Nephron progenitor cell (in vitro differentiated cells): ENCODE data around the gene CCDC144A.
"Not testable (repeated sequence)": the region's sequence is repeated elsewhere in the genome, so short reads cannot be mapped to it uniquely, and the experiment has no call there.

Experiments
- DNase-seq: peaks from one replicate; pipeline ENCODE4 v3.0.0; 2021
- H3K27ac Mint-ChIP-seq: 2 replicates; pipeline ENCODE4 v1.8.0; 2021; ENCODE audit warnings: mild to moderate bottlenecking, moderate library complexity, mixed read lengths
- H3K27me3 Mint-ChIP-seq: 2 replicates; pipeline ENCODE4 v1.8.0; 2021; ENCODE audit warnings: mild to moderate bottlenecking, low read depth, mixed read lengths; ENCODE audit not compliant: poor library complexity
- H3K36me3 Mint-ChIP-seq: 2 replicates; pipeline ENCODE4 v1.8.0; 2021; ENCODE audit warnings: low read depth, mixed read lengths
- H3K4me1 Mint-ChIP-seq: 2 replicates; pipeline ENCODE4 v1.8.0; 2021; ENCODE audit warnings: mixed read lengths
- H3K4me3 Mint-ChIP-seq: 2 replicates; pipeline ENCODE4 v1.8.0; 2021; ENCODE audit warnings: mild to moderate bottlenecking, moderate library complexity, mixed read lengths
- H3K9me3 Mint-ChIP-seq: 2 replicates; pipeline ENCODE4 v1.8.0; 2021; ENCODE audit warnings: mild to moderate bottlenecking, moderate library complexity, mixed read lengths
- TF ChIP-seq, protein P1 (sequence below): fragments of 200-600 bp; sonication (generic); IDR thresholded peaks from 2 replicates; pipeline ENCODE4 v1.5.0; 2021; ENCODE audit warnings: antibody characterized with exemption

CCDC144A gene

DNA sequence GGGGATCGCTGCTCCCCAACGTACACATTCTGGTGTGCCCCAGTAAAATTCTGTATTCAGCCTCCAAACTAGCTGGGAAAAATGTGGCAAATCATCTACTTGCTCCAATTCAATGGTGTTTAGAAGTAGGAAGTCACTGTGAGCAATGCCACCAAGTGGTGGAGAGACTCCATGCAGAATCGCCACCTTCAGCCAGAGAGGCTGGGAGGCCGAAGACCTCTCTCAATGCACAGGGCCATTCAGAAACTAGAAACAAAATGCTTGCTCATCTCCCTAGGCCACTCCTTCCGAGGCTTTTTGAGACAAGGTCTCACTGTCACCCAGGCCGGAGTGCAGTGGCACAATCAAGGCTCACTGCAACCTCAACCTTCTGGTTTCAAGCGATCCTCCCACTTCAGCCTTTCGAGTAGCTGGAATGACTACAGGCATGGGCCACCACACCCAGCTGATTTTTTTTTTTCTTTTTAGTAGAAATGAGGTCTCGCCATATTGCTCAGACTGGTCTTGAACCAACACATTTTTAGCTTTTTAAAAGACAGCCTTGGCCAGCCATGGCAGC is 100.4 kb downstream of the CCDC144A start:
- not testable (repeated sequence) for H3K36me3 Mint-ChIP-seq, H3K9me3 Mint-ChIP-seq, H3K4me3 Mint-ChIP-seq, H3K4me1 Mint-ChIP-seq, H3K27me3 Mint-ChIP-seq, H3K27ac Mint-ChIP-seq, DNase-seq

DNA sequence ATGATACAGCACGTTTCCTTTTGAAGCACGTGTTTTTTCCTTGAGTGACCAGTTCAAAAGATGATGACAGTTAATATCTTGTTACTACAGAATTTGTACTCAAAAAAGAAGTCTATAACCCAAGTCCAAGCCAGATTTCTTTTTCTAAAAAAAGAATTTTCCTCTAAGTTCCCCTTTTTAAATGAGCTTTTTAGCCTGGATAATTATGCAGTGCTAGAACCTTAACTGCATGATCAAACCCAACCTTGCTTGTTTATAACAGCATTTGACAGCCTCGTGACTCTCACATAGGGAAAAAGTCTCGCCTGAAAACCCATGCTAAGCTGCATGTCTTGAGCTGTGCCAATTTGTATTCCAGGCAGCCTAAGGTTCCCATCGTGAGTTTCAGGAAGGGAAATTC is 104.2 kb downstream of the CCDC144A start:
- H3K4me1 Mint-ChIP-seq, H3K27me3 Mint-ChIP-seq, DNase-seq, H3K9me3 Mint-ChIP-seq, H3K27ac Mint-ChIP-seq, H3K36me3 Mint-ChIP-seq, H3K4me3 Mint-ChIP-seq: not testable (repeated sequence)

DNA sequence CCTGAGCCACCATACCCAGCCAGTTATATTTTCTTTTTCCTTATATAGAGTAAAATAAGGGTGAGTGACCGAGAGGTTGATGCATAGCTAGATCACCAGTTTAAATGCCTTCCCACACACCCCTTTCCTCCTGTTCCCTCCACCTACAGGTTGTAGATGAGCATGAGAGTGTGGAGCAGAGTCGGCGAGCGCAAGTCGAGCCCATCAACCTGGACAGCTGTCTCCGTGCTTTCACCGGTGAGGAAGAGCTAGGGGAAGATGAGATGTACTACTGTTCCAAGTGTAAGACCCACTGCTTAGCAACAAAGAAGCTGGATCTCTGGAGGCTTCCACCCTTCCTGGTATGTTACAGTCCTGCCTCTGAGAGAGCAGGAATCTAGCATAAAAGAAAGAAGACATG is 105.9 kb downstream of the CCDC144A start:
- H3K4me1 Mint-ChIP-seq, H3K27ac Mint-ChIP-seq, H3K4me3 Mint-ChIP-seq, H3K27me3 Mint-ChIP-seq, DNase-seq, H3K9me3 Mint-ChIP-seq, H3K36me3 Mint-ChIP-seq: not testable (repeated sequence)

DNA sequence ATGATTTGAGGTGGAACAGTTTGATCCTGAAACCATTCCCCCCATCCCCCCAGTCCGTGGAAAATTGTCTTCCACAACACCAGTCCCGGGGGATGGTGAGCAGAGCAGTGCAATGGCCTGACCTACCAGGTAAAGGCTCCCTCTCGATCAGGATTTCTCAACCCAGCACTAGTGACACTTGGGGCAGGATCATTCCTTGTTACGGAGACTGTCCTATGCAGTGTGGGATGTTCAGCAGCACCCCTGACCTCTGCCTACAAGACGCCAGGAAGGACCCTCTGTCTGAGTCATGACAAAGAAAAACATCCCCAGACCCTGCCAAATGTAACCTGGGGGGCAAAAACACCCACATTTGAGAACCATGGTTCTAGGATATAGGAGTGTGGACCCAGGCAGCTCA is 114.8 kb downstream of the CCDC144A start:
- H3K27ac Mint-ChIP-seq, H3K27me3 Mint-ChIP-seq, H3K4me1 Mint-ChIP-seq, H3K9me3 Mint-ChIP-seq, H3K4me3 Mint-ChIP-seq, H3K36me3 Mint-ChIP-seq, DNase-seq: not testable (repeated sequence)

DNA sequence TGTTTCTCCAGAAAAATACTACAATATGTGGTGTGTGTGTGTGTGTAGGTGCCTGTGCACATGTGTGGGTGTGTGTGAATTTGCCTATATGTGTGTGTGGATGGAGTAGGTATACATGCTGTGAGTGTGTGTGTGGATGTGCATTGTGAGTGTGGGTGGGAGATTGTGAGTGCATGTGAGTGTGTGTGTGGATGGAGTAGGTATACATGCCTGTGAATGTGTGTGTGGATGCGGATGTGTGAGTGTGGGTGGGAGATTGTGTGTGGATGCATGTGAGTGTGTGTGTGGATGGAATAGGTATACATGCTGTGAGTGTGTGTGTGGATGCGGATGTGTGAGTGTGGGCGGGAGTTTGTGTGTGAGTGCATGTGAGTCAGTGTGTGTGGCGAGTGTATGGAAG is 116.6 kb downstream of the CCDC144A start:
- not testable (repeated sequence) for H3K36me3 Mint-ChIP-seq, H3K4me3 Mint-ChIP-seq, H3K27ac Mint-ChIP-seq, DNase-seq, H3K9me3 Mint-ChIP-seq, H3K4me1 Mint-ChIP-seq
- H3K27me3 Mint-ChIP-seq = peaks cover 12% of the 10 kb centered on the region

DNA sequence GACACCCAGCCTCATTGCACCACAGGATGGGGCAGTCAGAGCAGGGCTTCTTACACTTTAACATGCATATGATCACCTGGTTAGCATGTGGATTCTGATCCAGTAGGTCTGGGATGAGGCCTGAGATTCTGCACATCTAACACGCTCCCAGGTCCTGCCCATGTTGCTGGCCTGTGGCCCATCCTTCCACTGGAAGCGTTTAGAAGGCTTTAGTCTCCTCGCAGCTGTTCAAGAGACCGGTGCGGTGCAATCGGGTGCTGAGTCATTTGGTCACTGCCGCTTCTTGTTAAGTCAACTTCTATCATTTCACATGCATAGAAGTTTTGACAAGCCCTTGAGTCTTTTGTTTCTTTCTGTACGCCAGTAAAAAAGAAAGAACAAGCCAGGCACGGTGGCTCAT is 117.6 kb downstream of the CCDC144A start:
- H3K27me3 Mint-ChIP-seq = peaks cover 13% of the 10 kb centered on the region
- DNase-seq, H3K4me1 Mint-ChIP-seq: not testable (repeated sequence)

DNA sequence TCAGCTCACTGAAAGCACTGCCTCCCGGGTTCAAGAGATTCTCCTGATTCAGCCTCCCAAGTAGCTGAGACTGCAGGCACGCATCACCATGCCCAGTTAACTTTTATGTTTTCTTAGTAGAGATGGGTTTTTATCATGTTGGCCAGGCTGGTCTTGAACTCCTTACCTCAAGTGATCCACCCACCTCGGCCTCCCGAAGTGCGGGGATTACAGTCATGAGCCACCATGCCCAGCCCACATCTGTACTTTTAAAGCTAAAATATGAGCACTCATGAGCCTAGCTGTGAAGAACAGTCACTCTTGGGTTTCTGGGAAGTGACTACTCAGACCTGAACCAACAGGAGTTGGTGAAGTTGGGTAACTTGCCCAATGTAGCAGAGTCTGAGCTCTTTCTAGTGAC is 120.2 kb downstream of the CCDC144A start:
- not testable (repeated sequence) for H3K4me3 Mint-ChIP-seq, H3K4me1 Mint-ChIP-seq, H3K36me3 Mint-ChIP-seq, DNase-seq, H3K9me3 Mint-ChIP-seq, H3K27ac Mint-ChIP-seq
- H3K27me3 Mint-ChIP-seq = peaks cover 22% of the 10 kb centered on the region

More for the DNA sequence above, 117.6 kb downstream of the CCDC144A start:
- H3K4me3 Mint-ChIP-seq, H3K27ac Mint-ChIP-seq, H3K9me3 Mint-ChIP-seq, H3K36me3 Mint-ChIP-seq: not testable (repeated sequence)

DNA sequence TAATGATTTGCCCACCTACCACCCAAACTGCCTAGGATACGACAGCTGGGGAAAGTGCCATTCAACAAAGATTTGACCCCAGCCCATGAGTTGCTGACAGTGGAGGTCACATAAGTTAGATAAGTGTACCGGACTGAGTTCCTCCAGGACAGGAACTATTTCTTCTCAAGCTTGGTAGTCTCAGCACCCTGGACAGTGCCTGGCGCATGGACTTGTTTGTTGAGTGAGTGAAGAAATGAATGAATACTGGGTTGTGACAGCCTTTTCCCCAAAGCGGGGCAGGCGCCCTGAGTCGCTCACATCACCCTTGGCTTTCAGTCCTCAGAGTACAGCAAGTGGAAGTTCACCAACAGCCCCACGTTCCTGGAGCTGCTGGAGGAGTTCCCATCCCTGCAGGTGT is 122.1 kb downstream of the CCDC144A start:
- not testable (repeated sequence) for H3K4me1 Mint-ChIP-seq, H3K36me3 Mint-ChIP-seq, H3K4me3 Mint-ChIP-seq, H3K27ac Mint-ChIP-seq, H3K9me3 Mint-ChIP-seq
- H3K27me3 Mint-ChIP-seq = peaks cover 27% of the 10 kb centered on the region
- DNase-seq = peak; percentile 80

DNA sequence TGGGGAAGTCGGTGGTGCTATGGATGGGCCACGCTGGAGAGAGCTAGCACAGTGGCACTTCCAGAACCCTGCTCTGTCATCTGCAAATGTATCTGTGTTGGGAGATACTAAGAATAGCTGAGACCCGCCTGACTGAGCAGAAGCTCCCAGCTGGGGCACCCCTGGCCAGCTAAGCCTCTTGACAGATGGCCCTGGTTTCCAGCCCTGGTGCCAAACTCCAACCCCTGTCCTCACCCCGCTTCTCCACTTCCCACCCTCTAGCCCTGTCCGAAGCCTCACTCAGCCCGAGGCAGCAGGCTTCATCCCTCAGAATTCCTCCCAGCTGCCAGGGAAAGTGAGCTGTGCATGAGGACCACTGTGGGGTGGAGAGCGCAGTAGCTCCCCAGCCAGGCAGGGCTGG is 124.4 kb downstream of the CCDC144A start:
- H3K9me3 Mint-ChIP-seq = no peaks in the 10 kb centered on the region

DNA sequence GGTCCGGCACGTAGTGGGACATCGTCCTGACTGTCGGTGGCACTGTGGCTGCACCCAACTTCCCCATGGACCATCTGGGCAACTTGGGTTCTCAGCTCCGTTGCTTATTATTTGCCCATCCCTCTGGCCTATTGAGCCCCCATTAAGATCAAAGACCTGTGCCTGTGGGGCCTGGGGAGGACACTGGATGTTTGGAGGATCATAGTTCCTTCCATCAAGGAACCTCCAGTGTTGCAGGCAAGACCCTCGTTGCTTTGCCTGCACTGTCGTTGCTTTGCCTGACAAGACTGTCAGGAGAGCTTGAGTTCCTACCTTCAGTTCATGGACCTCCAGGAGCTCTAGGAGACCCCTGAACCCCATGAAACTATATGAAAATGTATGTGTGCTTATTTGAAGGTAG is 127.2 kb downstream of the CCDC144A start:
- H3K27me3 Mint-ChIP-seq = peaks cover 40% of the 10 kb centered on the region
- H3K36me3 Mint-ChIP-seq = no peaks in the 10 kb centered on the region
- no peak overlapping the region for H3K4me3 Mint-ChIP-seq
- H3K9me3 Mint-ChIP-seq = no peaks in the 10 kb centered on the region
- H3K27ac Mint-ChIP-seq = no peak overlapping the region
- H3K4me1 Mint-ChIP-seq = no peaks in the 10 kb centered on the region
- TF ChIP-seq, protein P1, sequence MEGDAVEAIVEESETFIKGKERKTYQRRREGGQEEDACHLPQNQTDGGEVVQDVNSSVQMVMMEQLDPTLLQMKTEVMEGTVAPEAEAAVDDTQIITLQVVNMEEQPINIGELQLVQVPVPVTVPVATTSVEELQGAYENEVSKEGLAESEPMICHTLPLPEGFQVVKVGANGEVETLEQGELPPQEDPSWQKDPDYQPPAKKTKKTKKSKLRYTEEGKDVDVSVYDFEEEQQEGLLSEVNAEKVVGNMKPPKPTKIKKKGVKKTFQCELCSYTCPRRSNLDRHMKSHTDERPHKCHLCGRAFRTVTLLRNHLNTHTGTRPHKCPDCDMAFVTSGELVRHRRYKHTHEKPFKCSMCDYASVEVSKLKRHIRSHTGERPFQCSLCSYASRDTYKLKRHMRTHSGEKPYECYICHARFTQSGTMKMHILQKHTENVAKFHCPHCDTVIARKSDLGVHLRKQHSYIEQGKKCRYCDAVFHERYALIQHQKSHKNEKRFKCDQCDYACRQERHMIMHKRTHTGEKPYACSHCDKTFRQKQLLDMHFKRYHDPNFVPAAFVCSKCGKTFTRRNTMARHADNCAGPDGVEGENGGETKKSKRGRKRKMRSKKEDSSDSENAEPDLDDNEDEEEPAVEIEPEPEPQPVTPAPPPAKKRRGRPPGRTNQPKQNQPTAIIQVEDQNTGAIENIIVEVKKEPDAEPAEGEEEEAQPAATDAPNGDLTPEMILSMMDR = no peak
- no peak for DNase-seq

More for the DNA sequence above, 124.4 kb downstream of the CCDC144A start:
- Mint-ChIP-seq H3K27ac (no peak overlapping the region), H3K4me1 (no peaks in the 10 kb centered on the region), H3K36me3 (no peaks in the 10 kb centered on the region), H3K4me3 (no peak overlapping the region), H3K27me3 (peaks cover 32% of the 10 kb centered on the region)
- TF ChIP-seq, protein P1 = no peak
- no peak for DNase-seq

DNA sequence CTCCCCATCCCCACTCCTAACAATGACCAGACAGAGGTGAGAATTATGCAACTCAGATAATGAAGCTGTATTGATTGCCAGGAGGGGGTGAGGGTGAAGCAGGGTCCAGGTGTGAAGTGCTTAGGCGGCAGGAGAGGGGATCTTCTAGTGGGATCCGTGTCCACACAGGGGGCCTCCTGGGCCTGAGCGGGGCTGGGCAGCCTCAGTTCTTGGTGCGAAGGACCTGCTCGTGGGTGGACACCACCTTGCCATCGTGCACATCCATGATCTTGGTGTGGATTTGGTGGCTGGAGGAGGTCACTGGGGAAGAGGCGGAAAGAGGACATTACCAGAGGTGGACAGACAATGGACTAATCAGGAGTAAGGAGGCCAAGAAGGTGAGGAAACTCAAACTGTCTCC is 127.9 kb downstream of the CCDC144A start:
- not testable (repeated sequence) for H3K9me3 Mint-ChIP-seq, H3K36me3 Mint-ChIP-seq, DNase-seq, H3K4me3 Mint-ChIP-seq, H3K4me1 Mint-ChIP-seq, H3K27ac Mint-ChIP-seq
- H3K27me3 Mint-ChIP-seq = peaks cover 37% of the 10 kb centered on the region
